GM19395 (cell line): ENCODE data around the gene PPP1R12B.
"Not testable (repeated sequence)": the region's sequence is repeated elsewhere in the genome, so short reads cannot be mapped to it uniquely, and the experiment has no call there.

Source experiments
- ATAC-seq: cut with Tn5 transposase; IDR thresholded peaks from one replicate; pipeline ENCODE4 v1.9.1; 2021; ENCODE audit warnings: mild to moderate bottlenecking, moderate library complexity; ENCODE audit not compliant: unreplicated experiment

PPP1R12B gene

DNA sequence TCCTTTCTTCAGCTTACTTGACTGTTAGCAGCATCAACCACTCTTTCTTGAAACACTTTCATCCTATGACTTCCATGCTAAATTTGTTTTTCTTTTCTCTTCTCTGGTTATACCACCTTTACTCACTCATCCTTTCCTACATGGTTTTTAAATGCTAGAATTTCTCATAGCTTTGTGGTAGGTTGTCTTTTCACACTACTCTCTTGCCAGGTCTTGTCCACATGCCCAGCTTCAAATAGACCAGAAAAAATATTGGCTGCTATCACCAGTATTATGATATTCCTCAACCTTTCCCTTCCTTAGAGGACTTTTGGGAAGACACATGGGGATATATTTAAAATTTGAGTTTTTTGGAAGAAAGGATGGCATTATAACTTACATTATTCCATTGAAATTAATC lies 48.8 kb downstream of the PPP1R12B start:
- ATAC-seq, result no peak

DNA sequence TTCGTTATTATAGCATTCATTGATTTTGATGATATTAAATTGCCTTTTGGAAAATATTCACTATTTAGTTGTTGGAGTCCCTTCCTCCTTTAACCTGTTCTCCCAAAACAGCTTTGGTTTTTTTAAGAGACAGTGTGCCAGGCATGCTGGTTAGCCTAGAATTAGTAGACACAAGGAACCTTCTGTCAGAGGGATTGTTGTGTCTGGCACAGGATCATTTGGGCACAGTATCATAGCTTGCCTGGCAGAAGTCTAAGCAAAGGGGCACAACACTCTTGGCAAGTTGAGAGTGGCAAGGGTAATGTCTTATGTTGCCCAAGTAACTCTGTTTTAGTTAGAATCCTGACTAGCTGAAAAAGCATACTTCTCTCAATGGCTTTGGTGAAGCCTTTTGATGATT lies 49.9 kb downstream of the PPP1R12B start:
- ATAC-seq, result not testable (repeated sequence)

DNA sequence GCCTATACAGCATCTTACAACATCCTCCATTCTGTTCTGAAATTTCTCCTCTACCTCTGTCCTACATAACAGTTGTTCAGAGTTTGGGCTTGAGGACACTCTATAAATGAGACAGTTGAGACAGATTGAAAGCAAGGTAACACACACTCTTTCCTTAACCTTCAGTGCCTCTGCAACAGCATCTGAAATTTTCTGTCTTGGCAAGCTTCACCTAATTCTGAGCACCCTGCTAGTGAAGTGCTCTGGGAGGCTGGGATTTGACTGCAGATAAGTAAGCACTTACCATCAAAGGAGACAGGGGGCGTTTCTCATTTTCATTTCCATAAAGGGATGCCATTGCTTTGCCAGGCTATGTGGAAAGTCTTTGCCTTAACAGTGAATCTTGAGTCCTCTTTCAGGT lies 53.3 kb downstream of the PPP1R12B start:
- ATAC-seq, result not testable (repeated sequence)

DNA sequence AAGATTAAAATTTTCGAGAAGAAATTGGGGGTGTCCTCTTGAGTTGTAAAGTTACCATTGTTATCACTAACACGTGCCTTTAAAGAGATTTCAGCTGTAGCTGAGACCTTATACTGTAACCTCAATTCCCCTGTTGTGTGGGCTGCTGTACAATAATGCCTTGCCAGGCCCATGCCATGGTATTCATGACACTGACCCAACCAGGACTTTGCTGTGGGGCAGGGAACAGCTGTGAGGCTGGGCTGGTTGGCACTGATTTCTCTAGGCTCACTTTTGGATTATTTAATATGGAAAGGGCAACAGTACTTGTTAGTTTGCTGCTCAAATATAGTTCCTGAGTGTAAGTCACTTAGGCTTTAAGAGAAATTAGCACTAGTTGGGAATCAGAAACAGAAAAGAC lies 54.9 kb downstream of the PPP1R12B start:
- not testable (repeated sequence) for ATAC-seq

DNA sequence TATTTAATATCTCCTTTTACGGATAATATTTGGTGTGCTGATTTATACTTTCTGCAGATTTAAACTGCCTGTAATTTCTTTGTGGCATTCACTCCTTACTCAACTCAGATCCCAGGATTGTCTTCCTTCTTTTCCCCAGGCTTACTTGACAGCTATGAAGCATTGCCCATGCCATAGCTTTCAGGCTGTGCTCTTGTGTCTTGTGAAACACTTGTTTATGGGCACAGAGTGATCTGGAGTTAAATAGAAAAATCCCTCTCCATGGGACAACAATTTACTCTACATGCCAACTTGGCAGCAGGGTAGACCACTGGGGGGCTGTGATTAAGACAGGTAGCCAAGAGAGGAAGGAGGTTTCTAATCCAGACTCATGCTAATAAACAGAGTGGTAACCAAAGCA lies 57.4 kb downstream of the PPP1R12B start:
- no peak for ATAC-seq

DNA sequence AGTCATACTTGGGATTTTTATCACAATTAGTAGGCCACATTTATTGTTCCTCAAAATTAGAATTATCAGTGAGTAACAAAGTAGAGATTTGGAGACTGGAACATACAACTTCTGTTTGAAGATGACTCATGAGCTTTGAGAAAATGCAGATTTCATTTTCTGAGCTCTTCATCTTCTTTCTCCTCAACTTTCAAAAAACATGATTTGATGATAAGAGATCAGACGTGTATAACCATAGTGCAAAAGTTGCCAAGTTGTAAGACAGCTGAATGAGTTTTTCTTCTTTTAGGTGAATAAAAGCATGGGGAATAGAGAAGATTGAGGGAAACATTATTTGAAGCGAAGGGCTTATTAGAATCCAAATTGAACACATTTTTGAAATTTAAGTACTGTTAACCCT lies 58.4 kb downstream of the PPP1R12B start:
- not testable (repeated sequence) for ATAC-seq

DNA sequence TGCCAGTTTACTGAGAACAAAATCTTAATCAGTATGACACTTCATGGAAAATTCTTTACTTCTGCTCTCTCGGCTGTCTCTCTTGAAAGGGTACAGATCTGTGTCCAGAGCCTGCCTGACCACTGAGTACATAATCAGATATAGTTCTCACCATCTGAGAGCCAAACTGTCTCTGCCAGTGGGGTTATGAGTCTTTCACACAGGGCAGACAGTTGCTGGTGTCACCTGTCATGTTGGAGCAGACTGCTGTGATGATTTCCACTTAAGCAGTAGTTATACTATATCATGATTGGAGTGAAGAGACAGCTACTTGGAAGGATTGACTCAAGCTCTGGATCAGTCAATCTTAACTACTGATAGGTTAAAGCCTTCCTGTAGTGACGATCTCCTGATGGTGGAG lies 58.9 kb downstream of the PPP1R12B start:
- not testable (repeated sequence) for ATAC-seq

DNA sequence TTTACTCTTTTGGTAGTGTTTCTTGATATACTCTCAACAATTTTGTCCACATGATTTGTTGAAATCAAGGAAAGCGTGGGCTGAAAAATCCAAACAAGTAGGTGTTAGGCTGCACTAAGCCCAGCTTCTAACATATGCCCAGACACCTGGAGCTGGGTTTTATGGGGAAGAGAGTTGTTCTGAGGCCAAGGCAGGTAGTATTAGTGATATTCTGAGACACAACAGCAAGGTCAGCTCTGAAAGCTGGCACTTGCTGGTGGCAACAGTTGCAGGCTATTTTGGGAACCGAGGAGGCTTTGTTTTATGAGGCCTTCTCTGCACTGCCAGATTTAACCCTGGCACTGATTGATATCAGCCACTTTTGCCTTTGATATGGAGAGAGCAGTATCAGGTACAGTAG lies 61.8 kb downstream of the PPP1R12B start:
- not testable (repeated sequence) for ATAC-seq

DNA sequence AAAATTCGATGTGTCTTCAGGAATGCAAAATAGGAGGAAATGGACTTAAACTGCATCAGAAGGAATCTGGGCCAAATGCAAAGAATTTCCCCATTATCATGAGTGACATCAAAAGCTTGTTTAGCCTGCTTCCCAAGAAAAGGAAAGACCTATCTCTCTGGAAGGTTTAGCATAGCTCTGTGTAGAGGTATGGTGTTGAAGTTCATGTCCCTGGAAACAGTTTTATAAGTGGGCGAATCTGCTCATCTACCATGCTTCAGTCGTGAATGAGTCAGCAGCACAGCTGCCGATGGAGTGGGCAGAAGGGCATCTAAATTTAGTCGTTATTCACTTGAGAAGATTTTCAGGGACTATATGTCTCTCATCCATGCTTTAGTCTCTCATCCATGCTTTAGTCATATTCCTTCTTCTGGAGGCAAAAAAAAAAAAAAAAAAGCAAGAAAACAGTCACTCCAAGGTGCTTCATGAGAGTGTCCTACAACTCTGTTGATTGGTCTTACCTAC lies 62.4 kb downstream of the PPP1R12B start:
- not testable (repeated sequence) for ATAC-seq

DNA sequence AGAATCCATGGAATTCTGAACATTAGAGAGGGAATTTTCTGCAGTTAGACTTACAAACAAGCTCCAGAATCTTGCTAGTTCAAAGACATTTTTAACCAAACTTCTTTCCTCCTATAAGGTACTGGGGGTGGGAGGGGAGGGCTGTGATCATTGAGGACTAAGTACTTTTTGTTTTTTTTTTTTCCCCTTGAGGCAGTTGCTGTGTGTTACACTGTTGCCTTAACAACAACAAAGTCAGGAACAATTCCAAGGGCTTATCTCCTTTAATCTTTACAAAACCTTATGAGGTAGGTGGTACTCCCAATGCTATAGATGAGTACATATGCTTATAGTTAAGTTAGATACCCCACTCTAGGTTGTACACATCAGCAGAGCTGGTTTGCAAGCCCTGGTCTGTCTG lies 62.9 kb downstream of the PPP1R12B start:
- no peak for ATAC-seq

DNA sequence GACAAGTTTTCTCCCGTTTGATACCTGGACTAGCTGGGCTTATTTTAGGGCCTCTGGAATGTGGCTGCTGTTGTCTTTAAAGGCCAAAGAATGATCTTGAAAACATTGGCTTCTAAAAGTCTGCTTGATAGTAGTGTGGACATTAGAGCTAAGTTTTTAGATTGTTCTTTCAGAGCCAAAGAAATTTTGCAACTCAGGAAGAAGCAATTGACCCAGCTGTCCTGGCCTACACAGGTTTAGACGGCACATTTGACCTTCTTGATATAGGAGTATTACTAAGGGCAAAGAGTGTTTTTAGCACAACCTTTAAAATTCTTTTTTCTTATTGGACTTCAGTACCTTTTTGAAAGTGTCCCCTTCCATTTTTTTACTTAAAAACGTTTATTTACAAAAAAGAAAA lies 63.9 kb downstream of the PPP1R12B start:
- ATAC-seq, result not testable (repeated sequence)

DNA sequence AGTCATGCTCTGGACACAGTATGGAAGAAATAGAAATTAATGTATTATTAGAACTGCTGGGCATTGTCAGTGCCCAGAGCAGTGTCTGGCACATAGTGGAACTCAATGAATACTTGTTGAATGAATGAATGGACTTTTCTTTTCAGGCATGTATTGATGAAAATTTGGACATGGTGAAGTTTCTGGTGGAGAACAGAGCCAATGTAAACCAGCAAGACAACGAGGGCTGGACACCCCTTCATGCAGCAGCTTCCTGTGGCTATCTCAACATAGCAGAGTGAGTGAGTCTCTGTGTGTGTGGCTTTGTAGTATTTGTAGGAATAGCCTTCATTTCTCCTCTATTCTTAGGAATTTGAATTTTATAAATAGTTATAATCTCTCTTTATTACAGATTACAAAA lies 68.1 kb downstream of the PPP1R12B start:
- ATAC-seq, result no peak

DNA sequence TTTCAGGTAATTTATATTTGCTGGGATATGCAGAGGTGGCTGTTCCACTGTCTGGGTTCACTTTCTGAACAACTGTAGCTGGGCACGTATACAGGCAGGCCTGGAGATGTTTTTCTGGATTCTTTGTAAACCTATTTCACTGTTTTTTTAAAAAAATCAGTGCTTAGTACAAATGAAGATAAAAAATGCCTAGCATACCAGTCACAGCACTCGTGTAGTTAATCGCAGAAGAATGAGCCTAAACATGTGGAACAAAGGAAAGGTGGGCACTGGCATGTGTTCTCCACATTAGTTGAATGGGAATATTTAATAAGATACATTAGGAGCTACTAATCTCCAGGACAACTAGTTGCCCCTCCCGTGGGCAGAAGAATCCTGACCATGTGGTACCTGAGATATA lies 68.6 kb downstream of the PPP1R12B start:
- ATAC-seq, result not testable (repeated sequence)

DNA sequence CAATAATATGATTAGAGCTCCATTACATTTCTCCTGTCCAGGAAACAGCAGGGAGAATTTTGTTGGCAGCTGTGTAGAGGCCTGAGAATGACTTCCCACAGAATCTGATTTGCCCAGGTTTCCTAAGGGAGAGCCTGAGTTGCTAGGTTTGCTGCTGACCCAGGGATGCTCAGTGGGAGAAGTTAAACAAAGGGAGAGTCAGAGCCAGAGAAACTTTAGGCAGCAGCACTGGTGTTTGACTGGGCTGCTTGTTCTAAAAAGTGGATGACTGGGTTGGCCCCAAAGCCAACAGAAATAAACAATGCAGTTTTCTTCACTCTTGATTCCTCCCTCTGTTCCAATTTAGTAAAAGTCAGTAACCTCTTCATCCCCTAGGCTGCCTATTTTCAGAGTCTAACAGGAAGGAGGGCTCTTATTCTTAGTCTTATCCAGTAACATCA lies 69.3 kb downstream of the PPP1R12B start:
- ATAC-seq, result not testable (repeated sequence)

DNA sequence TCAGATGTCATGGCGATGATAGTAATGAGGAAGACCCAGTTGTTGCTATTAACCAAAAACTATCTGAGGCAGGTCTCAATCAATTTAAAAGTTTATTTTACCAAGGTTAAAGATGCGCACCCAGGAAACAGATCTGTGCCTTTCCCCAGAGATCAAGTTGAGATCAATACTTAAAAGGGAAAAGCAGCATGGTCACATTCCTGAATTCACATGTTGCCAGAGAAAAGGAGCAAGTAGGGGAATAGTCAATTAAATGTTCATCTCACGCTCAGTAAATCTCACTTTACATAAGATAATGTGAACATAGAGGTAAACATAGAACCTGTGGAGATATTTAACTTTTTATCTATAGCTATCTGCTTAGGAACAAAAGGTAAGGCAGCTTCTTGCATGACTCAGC lies 71.2 kb downstream of the PPP1R12B start:
- ATAC-seq, result not testable (repeated sequence)

DNA sequence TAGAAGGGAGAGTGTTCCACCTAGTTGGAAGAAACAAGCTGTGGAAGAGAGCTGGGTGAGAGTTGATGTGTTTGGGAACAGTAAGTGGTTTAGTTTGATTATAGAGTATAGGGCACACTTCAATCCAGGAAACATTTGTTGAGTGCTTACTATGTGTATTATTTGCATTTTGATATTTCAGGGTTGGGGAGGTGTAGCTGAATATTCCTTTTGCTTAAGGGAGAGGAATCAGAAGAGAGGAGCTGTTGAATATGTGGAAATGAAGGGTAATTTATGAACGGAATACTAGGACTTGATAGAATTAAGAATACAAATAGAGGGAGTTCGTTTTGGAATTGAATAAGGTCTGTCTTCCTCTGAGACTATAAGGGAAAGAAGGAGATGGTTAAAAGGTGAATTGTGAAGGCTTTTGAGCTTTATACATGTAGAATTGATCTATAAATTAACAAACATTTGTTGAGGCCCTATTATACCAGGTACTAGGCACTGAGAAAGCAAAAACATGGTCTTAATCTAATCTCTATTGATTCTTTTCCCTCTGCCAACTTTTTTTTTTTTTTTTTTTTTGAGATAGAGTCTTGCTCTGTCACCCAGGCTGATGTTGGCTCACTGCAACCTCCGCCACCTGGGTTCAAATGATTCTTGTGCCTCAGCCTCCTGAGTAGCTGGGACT lies 72.1 kb downstream of the PPP1R12B start:
- ATAC-seq, result not testable (repeated sequence)

DNA sequence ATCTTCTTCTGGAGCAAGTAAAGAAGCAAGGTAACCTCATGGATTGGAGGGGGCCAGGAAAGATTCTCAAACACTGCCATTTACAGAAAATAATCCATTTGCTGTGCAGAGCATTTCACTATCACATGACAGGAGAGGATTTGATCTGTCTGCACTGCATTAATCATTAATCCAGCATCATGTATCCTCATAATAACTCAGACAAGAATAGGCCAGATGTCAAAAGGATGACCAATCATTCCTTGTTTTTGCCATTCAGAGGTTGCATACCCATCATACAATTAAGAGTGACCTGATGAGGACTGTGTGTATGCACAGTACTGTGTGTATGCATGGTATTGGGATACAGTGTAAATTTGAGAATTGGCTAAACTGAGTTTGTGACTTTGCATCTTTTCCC lies 74.2 kb downstream of the PPP1R12B start:
- not testable (repeated sequence) for ATAC-seq

DNA sequence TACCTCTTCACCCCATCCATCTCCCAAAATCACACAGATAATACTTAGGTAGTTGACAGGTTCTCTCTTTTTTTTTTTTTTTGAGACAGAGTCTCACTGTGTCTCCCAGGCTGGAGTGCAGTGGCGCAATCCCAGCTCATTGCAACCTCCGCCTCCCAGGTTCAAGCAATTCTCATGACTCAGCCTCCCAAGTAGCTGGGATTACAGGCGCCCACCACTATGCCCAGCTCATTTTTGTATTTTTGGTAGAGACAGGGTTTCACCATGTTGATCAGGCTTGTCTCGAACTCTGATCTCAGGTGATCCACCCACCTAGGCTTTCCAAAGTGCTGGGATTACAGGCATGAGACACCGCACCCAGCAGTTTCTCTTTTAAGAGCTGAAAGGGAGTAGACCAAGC lies 75.8 kb downstream of the PPP1R12B start:
- not testable (repeated sequence) for ATAC-seq

DNA sequence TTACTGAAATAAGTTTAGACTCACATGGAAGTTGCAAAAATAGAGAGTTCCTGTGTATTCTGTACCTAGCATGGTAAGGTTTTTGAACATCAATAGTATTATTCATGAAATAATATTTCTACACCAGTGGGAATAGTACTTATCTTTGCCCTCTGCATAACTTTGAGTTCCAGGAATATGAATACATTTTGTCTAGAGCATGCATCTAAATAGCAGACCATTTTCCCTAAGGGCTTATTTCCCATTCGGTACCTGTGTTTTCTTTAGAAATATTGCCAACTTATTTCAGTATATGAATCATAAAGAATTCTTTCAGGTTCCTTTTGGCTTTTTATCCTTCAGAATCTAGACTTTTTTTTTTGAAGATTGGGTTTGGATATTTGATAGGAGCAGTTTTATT lies 81.6 kb downstream of the PPP1R12B start:
- not testable (repeated sequence) for ATAC-seq

DNA sequence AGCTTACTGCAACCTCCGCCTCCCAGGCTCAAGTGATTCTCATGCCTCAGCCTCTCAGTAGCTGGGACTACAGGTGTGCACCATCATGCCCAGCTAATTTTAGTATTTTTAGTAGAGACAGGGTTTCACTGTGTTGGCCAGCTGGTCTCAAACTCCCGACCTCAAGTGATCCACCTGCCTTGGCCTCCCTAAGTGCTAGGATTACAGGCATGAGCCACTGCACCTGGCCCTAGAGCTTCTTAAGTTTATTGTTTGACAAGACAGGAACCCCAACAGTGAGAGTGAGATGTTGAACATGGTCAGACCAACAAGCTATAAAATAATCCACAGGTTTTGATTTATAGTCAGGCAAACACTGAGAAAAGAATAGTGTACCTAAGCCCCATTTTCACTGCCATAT lies 83.8 kb downstream of the PPP1R12B start:
- not testable (repeated sequence) for ATAC-seq

DNA sequence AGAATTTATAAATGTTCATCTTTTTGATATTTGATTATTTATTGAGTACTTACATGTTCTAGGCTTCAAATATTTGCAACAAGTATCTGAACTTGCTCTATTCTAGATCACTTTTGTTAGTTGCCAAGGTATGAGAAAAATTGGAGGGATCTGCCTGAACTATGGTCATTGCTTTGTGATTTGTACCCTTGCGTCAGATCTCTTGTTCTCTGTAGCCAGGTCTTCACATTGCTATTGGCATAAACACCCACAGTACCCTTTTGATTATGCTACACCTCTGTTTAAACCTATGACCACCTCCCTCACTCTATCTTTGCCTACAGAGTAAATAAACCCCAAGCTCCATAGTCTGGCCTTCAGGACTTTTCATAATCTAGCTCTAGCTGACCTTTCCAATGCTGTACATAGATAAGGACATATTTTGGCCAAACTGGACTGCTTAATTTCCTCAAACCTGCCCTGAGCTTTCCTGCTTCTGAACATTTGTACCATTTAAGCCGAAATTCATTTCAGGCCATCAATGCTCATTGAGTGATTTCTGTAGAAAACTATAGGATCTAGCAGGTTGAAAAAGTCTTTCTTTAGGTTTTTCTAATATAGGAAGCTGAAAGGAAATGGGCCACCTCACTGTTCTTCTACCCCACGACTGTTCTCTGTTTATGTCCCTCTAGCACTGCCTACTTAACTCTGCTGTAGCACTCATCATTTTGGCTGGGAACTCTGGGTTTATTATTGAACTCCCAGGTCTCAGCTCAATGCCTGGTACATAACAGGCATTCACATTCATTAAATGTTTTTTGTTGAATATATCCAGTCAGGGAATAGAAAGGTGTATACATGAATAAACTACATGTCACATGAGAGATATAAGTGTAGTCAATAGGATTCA lies 84.9 kb downstream of the PPP1R12B start:
- ATAC-seq, result no peak

DNA sequence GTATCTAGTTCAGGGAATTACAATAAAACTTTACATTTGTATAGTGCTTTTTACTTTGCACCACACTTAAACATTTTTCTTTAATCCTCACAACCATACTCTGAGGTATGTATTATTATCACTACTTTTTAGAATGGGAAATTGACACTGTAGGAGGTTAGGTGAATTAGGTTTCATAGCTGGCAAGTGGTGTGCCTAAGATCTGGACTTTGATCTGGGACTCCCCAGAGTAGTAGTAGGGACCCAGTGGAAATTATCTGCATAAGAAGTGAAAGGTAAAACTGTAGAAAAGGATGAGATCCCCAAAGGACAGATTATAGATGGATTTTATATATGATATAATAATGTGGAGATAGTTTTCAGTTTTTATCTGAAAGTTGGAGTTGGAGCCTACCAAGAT lies 85.6 kb downstream of the PPP1R12B start:
- ATAC-seq, result no peak
